Testis (tissue), 3 donors: ENCODE results near the gene S100A10. TPM values are rescaled to one million over a fixed set of nuclear protein-coding genes. Genes with fewer than 3 reads are reported as not detected.
A peak's percentile ranks its signal among the peaks of the same experiment; 100 is the strongest.

Experiments
- DNase-seq: peaks from one replicate; pipeline ENCODE4 v3.0.0-alpha.2; 2019
- H3K27ac ChIP-seq, 2 donors: fragments of 200-600 bp; sonication (generic); one replicate each; pipeline ENCODE4 v1.5.1; 2019
- H3K27me3 ChIP-seq: fragments of 200-600 bp; sonication (generic); one replicate; pipeline ENCODE4 v1.5.1; 2019
- H3K36me3 ChIP-seq: fragments of 200-600 bp; sonication (generic); one replicate; pipeline ENCODE4 v1.5.1; 2017; ENCODE audit warnings: low read depth; ENCODE audit errors: missing control alignments
- H3K4me1 ChIP-seq: fragments of 200-600 bp; sonication (generic); one replicate; pipeline ENCODE4 v1.5.1; 2019
- H3K4me3 ChIP-seq, 2 donors: fragments of 200-600 bp; sonication (generic); one replicate each; pipeline ENCODE4 v1.5.1; 2017 to 2019
- H3K9me3 ChIP-seq: fragments of 200-600 bp; sonication (generic); one replicate; pipeline ENCODE4 v1.5.1; 2017
- CTCF ChIP-seq, 3 experiments: fragments of 450-650 bp in 2 of 3; fragments of 200-600 bp in 1 of 3; sonication (generic) in 1 of 3; IDR thresholded peaks; one replicate each; pipeline ENCODE4 v1.5.1; 2016 to 2019; ENCODE audit warnings: antibody characterized with exemption in 3 of 3, mild to moderate bottlenecking in 2 of 3, moderate library complexity in 1 of 3
- POLR2A ChIP-seq: fragments of 450-650 bp; IDR thresholded peaks from one replicate; pipeline ENCODE4 v1.6.1; 2017; ENCODE audit warnings: antibody characterized with exemption, mild to moderate bottlenecking, moderate library complexity
- WGBS, 2 donors: methylation state at CpG; one replicate each; pipeline ENCODE4 v1.1.5; 2018; 5-methylcytosine and 5-hydroxymethylcytosine counted together
- intact Hi-C: fragments of 100-400 bp; cut with DNase I; formaldehyde crosslinking; loops from one replicate; pipeline ENCODE4 v1.15.1; 2023; ENCODE audit warnings: low total_unique reads
- polyA plus RNA-seq: library from polyadenylated mRNA; stranded (reverse); fragments of 350-450 nt; fragmentation: Illumina TruSeq; extraction: RNeasy Lipid Tissue Mini Kit (QIAGEN cat#74804); gene quantifications from one replicate; pipeline ENCODE4 v1.2.3, GENCODE V29; 2014; ENCODE audit warnings: low read depth, low replicate concordance; ENCODE audit not compliant: insufficient read depth
- total RNA-seq, 2 donors: library from RNA; depleted of rRNA; stranded (reverse); fragments of >200 nt; gene quantifications; one replicate each; pipeline ENCODE4 v1.2.3, GENCODE V29; 2016

The S100A10 gene
- total and polyA plus RNA-seq, 3 donors from 2014 or later, result 92.4 to 364 (median 110) TPM

GRCh38 chr1:151953409-151954094 lies 40.1 kb downstream of the S100A10 start:
- H3K9me3 ChIP-seq, result no peaks in the 10 kb centered on the region
- peak; percentile 45 for DNase-seq
- H3K4me1 ChIP-seq, result peaks cover 9% of the 10 kb centered on the region
- no peak for TF ChIP-seq CTCF (IDR thresholded peaks at IDR 0.05)
- TF ChIP-seq POLR2A, result no peak
- H3K4me3 ChIP-seq, result no peak overlapping the region
- intact Hi-C loops, result no loop called here
- H3K36me3 ChIP-seq, result no peaks in the 10 kb centered on the region
- no peaks in the 10 kb centered on the region for H3K27me3 ChIP-seq
- peak overlapping the region in 1 of 2 donors; percentile 8 for H3K27ac ChIP-seq
- 63 to 74% methylated on average over 7 of the region's 7 CpGs for WGBS, 2 donors

DNA sequence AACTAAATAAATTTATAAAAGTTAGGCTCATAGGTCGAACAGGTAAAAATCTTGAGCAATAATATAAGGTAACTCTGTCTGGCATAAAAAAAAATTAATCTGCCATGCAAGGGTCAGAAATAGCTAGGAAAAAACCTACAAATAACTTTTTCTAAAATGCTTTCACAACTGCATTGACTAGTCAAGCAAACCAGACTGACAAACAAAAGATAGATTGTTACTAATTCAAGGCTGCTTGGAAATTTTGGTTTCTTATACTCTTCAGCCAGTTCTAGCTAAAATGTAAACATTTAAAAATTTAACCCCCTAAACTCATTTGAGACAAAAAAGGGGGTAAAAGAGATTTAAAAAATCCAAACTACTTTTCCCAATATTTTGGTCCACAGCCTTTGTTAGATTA lies 40.8 kb downstream of the S100A10 start:
- TF ChIP-seq POLR2A, result no peak
- TF ChIP-seq CTCF (IDR thresholded peaks at IDR 0.05), result no peak
- Histone ChIP-seq H3K4me3 (no peak overlapping the region), H3K9me3 (no peaks in the 10 kb centered on the region), H3K4me1 (peaks cover 10% of the 10 kb centered on the region), H3K36me3 (no peaks in the 10 kb centered on the region), H3K27ac (no peak overlapping the region), H3K27me3 (no peaks in the 10 kb centered on the region)
- intact Hi-C loops, result no loop called here
- no peak for DNase-seq
- 63 to 81% methylated on average over 1 of the region's 1 CpG for WGBS, 2 donors

DNA sequence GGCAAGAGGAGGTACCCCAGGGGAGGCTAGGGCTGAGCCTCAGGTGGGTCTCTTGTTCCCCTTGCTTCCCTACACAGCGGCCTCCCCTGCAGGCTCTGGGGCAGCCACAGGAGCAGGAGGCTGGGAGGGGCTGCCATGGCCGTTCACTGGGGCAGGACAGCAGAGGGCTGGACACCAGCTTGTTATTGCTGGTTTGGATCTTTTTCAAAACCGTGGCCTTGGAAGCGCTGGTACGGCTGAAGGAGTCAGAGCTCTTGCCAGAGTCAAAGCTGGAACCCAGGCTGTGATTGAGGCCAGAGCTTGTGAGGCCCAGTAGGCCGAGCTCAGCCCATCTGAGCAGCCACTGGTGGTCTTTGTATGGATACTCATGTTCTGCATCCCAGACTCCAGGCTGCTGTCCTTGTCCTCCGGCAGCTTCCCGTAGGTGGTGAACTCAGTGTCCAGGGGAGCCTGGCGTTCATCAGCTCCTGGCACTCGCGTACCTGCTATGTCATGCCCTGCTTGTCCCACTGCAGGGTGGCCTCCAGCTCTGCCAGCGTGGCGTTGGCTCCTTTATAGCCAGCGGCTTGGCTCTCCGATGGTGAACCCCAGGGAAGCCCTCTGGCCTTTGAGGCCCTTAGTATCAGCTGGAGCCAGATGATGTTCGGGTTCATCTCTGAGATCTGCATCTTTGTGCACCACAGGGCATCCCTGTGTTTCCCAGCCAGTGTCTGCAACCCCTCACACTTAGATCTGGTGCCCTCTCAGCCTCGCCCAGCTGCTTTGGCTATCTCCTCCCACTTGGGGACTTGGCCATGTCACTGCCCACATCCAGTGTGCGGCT lies 44.1 kb downstream of the S100A10 start:
- 84 to 93% methylated on average over 15 to 18 of the region's 18 CpGs for WGBS, 2 donors
- Histone ChIP-seq H3K27me3 (no peaks in the 10 kb centered on the region), H3K9me3 (no peaks in the 10 kb centered on the region), H3K4me1 (peaks cover 16% of the 10 kb centered on the region), H3K27ac (peak overlapping the region; percentile 7 to 28), H3K4me3 (no peak overlapping the region), H3K36me3 (no peaks in the 10 kb centered on the region)
- no peak for TF ChIP-seq POLR2A
- TF ChIP-seq CTCF (IDR thresholded peaks at IDR 0.05), result no peak
- intact Hi-C loops, result no loop called here
- peak; percentile 37 for DNase-seq

DNA sequence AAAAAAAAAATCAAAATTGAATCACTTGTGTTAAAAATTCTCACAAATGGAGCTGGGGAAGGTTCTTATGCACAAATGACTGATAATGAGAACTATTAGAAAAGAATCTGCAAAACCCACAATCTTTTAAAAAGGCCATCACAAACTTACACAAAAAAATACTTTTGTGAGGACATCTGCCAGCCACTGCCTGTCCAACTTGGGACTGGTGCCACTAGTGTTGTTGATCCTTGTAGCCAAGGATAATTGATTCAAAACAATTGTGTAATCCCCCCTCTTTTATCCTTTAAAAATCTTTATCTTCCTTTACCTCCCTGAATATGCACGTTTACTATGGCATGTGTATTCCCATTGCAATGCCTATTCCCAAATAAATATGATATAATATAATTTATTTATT lies 45.2 kb downstream of the S100A10 start:
- H3K4me3 ChIP-seq, result no peak overlapping the region
- H3K4me1 ChIP-seq, result peaks cover 23% of the 10 kb centered on the region
- intact Hi-C loops, result no loop called here
- no peaks in the 10 kb centered on the region for H3K9me3 ChIP-seq
- no peak for DNase-seq
- H3K36me3 ChIP-seq, result no peaks in the 10 kb centered on the region
- H3K27me3 ChIP-seq, result no peaks in the 10 kb centered on the region
- TF ChIP-seq CTCF (IDR thresholded peaks at IDR 0.05) (no peak), POLR2A (no peak)
- WGBS, 2 donors, result 66 to 73% methylated on average over 1 of the region's 1 CpG
- H3K27ac ChIP-seq, result no peak overlapping the region
